Right lobe of liver (tissue), 6 donors: ENCODE data around the gene GTF2IRD1. TPM values are rescaled to one million over a fixed set of nuclear protein-coding genes. Genes with fewer than 3 reads are reported as not detected.
"Not testable (repeated sequence)": the region's sequence is repeated elsewhere in the genome, so short reads cannot be mapped to it uniquely, and the experiment has no call there.

Experiments used
- ATAC-seq, 4 donors: fragments of 200-7000 bp; cut with Tn5 transposase; one replicate each; pipeline ENCODE4 v1.9.1; 2020; ENCODE audit warnings: mild to moderate bottlenecking in 4 of 4, moderate library complexity in 4 of 4
- DNase-seq, 3 donors: peaks; one replicate each; pipeline ENCODE4 v3.0.0-alpha.2; 2020
- H3K27ac ChIP-seq, 3 donors: fragments of 200-600 bp; one replicate each; pipeline ENCODE4 v1.8.0; 2022
- H3K27me3 ChIP-seq, 2 donors: fragments of 200-600 bp; one replicate each; pipeline ENCODE4 v1.8.0; 2022
- H3K36me3 ChIP-seq, 4 donors: fragments of 200-600 bp; sonication (generic) in 1 of 4; one replicate each; pipeline versions ENCODE4 v1.5.1 to v1.8.0; 2017 to 2022; ENCODE audit warnings: control low read depth in 1 of 4
- H3K4me1 ChIP-seq, 4 donors: fragments of 200-600 bp; sonication (generic) in 1 of 4; one replicate each; pipeline versions ENCODE4 v1.5.1 to v1.8.0; 2017 to 2022; ENCODE audit warnings: control low read depth in 1 of 4
- H3K4me3 ChIP-seq, 3 donors: fragments of 200-600 bp; one replicate each; pipeline ENCODE4 v1.8.0; 2022
- H3K9me3 ChIP-seq, 4 donors: fragments of 200-600 bp; sonication (generic) in 1 of 4; one replicate each; pipeline versions ENCODE4 v1.5.1 to v1.8.0; 2017 to 2022; ENCODE audit warnings: control low read depth in 1 of 4
- CTCF ChIP-seq, 4 donors: fragments of 200-600 bp in 3 of 4; fragments of 450-650 bp in 1 of 4; IDR thresholded peaks; one replicate each; pipeline versions ENCODE4 v1.5.1 to v1.8.0; 2016 to 2022; ENCODE audit warnings: antibody characterized with exemption in 4 of 4, mild to moderate bottlenecking in 2 of 4
- POLR2A ChIP-seq: fragments of 450-650 bp; IDR thresholded peaks from one replicate; pipeline ENCODE4 v1.6.1; 2017; ENCODE audit warnings: antibody characterized with exemption, mild to moderate bottlenecking
- WGBS: methylation state at CpG from one replicate; pipeline ENCODE4 v1.1.6; 2018; ENCODE audit warnings: low coverage, low lambda C conversion rate; ENCODE audit not compliant: insufficient coverage; ENCODE audit errors: missing lambda C conversion rate; 5-methylcytosine and 5-hydroxymethylcytosine counted together
- intact Hi-C, 2 donors: fragments of 100-400 bp; cut with DNase I; formaldehyde crosslinking; loops; one replicate each; pipeline versions ENCODE4 v1.11.2 to v1.14.1; 2022
- total RNA-seq, 6 experiments: library from RNA; depleted of rRNA in 2 of 6; stranded (reverse); fragments of >200 nt in 2 of 6; fragmentation: NEBNext Ultra II Directional in 3 of 6; extraction: Animal tissue kit (Norgen Biotek cat#: 25700) in 3 of 6; gene quantifications; one replicate each; pipeline versions ENCODE4 v1.1.0 to v1.2.4, GENCODE V29; 2016 to 2023
- donor health status: DM: no; HTN: yes; CAD: no.
- donor health status: DM: no; HTN: no; CAD: no.
- donor health status: DM: no; HTN: no; CAD: no.
- donor health status: DM: no; HTN: yes; CAD: no.
- donor health status: DM: no; HTN: yes; CAD: no.

GTF2IRD1 gene
- total RNA-seq, 6 experiments from 2014 or later: 1.9 to 9.8 (median 6.5) TPM

- H3K9me3 ChIP-seq: no peaks in the 10 kb centered on the region
- WGBS: 100% methylated on average over 3 of the region's 4 CpGs
- ATAC-seq: no peak
Measured at GRCh38 chr7:74439541-74439940, 14.2 kb upstream of the GTF2IRD1 start.

GRCh38 chr7:74440143-74440542 is 13.6 kb upstream of the GTF2IRD1 start:
- H3K4me1 ChIP-seq, H3K4me3 ChIP-seq, H3K27me3 ChIP-seq, H3K27ac ChIP-seq, H3K36me3 ChIP-seq, H3K9me3 ChIP-seq, ATAC-seq, DNase-seq: not testable (repeated sequence)
- intact Hi-C loops: loop anchor here (10.0 kb wide), 2 partner anchors 105 to 125 kb away; no protein-coding TSS in a partner anchor
- WGBS: 80% methylated on average over 1 of the region's 3 CpGs

More at GRCh38 chr7:74439541-74439940, 14.2 kb upstream of the GTF2IRD1 start:
- Histone ChIP-seq H3K36me3 (no peaks in the 10 kb centered on the region), H3K27ac (no peak overlapping the region), H3K4me3 (no peak overlapping the region), H3K4me1 (no peaks in the 10 kb centered on the region), H3K27me3 (no peaks in the 10 kb centered on the region)
- TF ChIP-seq CTCF (IDR thresholded peaks at IDR 0.05) (no peak), POLR2A (no peak)
- intact Hi-C loops: no loop called here
- DNase-seq: no peak

- ATAC-seq: no peak
- no peak for DNase-seq
- H3K4me3 ChIP-seq: no peak overlapping the region
- H3K27me3 ChIP-seq: no peaks in the 10 kb centered on the region
- H3K9me3 ChIP-seq: no peaks in the 10 kb centered on the region
- H3K4me1 ChIP-seq: no peaks in the 10 kb centered on the region
- no peak overlapping the region for H3K27ac ChIP-seq
- H3K36me3 ChIP-seq: no peaks in the 10 kb centered on the region
- TF ChIP-seq POLR2A (no peak), CTCF (IDR thresholded peaks at IDR 0.05) (no peak)
- WGBS: 62% methylated on average over 9 of the region's 10 CpGs
- intact Hi-C loops: loop anchor here (10.0 kb wide), 2 partner anchors 103 to 123 kb away; no protein-coding TSS in a partner anchor
Measured at GRCh38 chr7:74441801-74442200, 11.9 kb upstream of the GTF2IRD1 start.

GRCh38 chr7:74443543-74444247 is 10.0 kb upstream of the GTF2IRD1 start:
- H3K27ac ChIP-seq: no peak overlapping the region
- WGBS: 71% methylated on average over 18 of the region's 21 CpGs
- DNase-seq (no peak), ATAC-seq (peak in 1 of 4 donors; percentile 9)
- no peaks in the 10 kb centered on the region for H3K36me3 ChIP-seq
- H3K27me3 ChIP-seq: no peaks in the 10 kb centered on the region
- H3K9me3 ChIP-seq: no peaks in the 10 kb centered on the region
- no peak for TF ChIP-seq CTCF (IDR thresholded peaks at IDR 0.05)
- no peak for TF ChIP-seq POLR2A
- H3K4me1 ChIP-seq: no peaks in the 10 kb centered on the region
- H3K4me3 ChIP-seq: no peak overlapping the region
- intact Hi-C loops: loop anchor here (10.0 kb wide), 2 partner anchors 101 to 121 kb away; no protein-coding TSS in a partner anchor

GRCh38 chr7:74449144-74449543 is 4.6 kb upstream of the GTF2IRD1 start:
- TF ChIP-seq POLR2A (no peak), CTCF (IDR thresholded peaks at IDR 0.05) (no peak)
- 87% methylated on average over 4 of the region's 4 CpGs for WGBS
- H3K4me3 ChIP-seq: no peak overlapping the region
- H3K9me3 ChIP-seq: no peaks in the 10 kb centered on the region
- H3K27me3 ChIP-seq: no peaks in the 10 kb centered on the region
- DNase-seq (no peak), ATAC-seq (no peak)
- peaks cover 0 to under 1% (median 0%) of the 10 kb centered on the region in 4 donors for H3K4me1 ChIP-seq
- intact Hi-C loops: loop anchor here (10.0 kb wide), 2 partner anchors 96 to 116 kb away; no protein-coding TSS in a partner anchor
- no peaks in the 10 kb centered on the region for H3K36me3 ChIP-seq
- no peak overlapping the region for H3K27ac ChIP-seq
